Spleen (tissue), 11 donors: ENCODE data around the gene MLKL. TPM values are rescaled to one million over a fixed set of nuclear protein-coding genes. Genes with fewer than 3 reads are reported as not detected.

Source experiments
- DNase-seq: peaks from one replicate; pipeline ENCODE4 v3.0.0-alpha.2; 2020
- H3K27ac ChIP-seq, 8 donors: fragments of 200-600 bp; sonication (generic) in 7 of 8; 1 replicate in 4 of 8; 2 replicates in 4 of 8; pipeline versions ENCODE4 v1.5.0 to v1.8.0; 2016 to 2021; ENCODE audit warnings: inconsistent platforms in 4 of 8, mild to moderate bottlenecking in 4 of 8, moderate library complexity in 1 of 8
- H3K27me3 ChIP-seq, 7 donors: fragments of 200-600 bp; sonication (generic) in 6 of 7; replicated peaks in 1 of 7; 1 replicate in 4 of 7; 2 replicates in 3 of 7; pipeline versions ENCODE4 v1.5.0 to v1.8.0; 2016 to 2021; ENCODE audit warnings: inconsistent platforms in 3 of 7, mild to moderate bottlenecking in 1 of 7
- H3K36me3 ChIP-seq, 6 donors: fragments of 200-600 bp; sonication (generic) in 5 of 6; 1 replicate in 4 of 6; 2 replicates in 2 of 6; pipeline versions ENCODE4 v1.5.0 to v1.8.0; 2016 to 2021; ENCODE audit warnings: inconsistent platforms in 2 of 6
- H3K4me1 ChIP-seq, 6 donors: fragments of 200-600 bp; sonication (generic) in 5 of 6; 1 replicate in 3 of 6; 2 replicates in 3 of 6; pipeline versions ENCODE4 v1.5.0 to v1.8.0; 2016 to 2021; ENCODE audit warnings: inconsistent platforms in 3 of 6
- H3K4me3 ChIP-seq, 8 donors: fragments of 200-600 bp; sonication (generic) in 7 of 8; 1 replicate in 4 of 8; 2 replicates in 4 of 8; pipeline versions ENCODE4 v1.5.0 to v1.8.0; 2016 to 2021; ENCODE audit warnings: inconsistent platforms in 4 of 8, mild to moderate bottlenecking in 4 of 8, moderate library complexity in 2 of 8
- H3K9me3 ChIP-seq, 8 donors: fragments of 200-600 bp; sonication (generic) in 7 of 8; 1 replicate in 4 of 8; 2 replicates in 4 of 8; pipeline versions ENCODE4 v1.5.0 to v1.8.0; 2016 to 2021; ENCODE audit warnings: inconsistent platforms in 4 of 8
- POLR2A ChIP-seq, 3 donors: fragments of 450-650 bp; IDR thresholded peaks; one replicate each; pipeline ENCODE4 v1.5.1; 2017; ENCODE audit warnings: antibody characterized with exemption in 3 of 3, mild to moderate bottlenecking in 1 of 3
- POLR2AphosphoS5 ChIP-seq, 3 donors: sonication (generic); formaldehyde crosslinking; IDR thresholded peaks; one replicate each; pipeline ENCODE4 v1.5.1; 2017; ENCODE audit warnings: antibody characterized with exemption in 3 of 3
- WGBS, 5 donors: extraction: QIAGEN DNeasy Blood & Tissue Kit in 3 of 5; methylation state at CpG; one replicate each; pipeline versions ENCODE4 v1.1.5 to v1.1.7; 2013 to 2018; 5-methylcytosine and 5-hydroxymethylcytosine counted together
- intact Hi-C: fragments of 100-400 bp; cut with DNase I; formaldehyde crosslinking; loops from one replicate; pipeline ENCODE4 v1.15.0; 2023; ENCODE audit warnings: low total_unique reads
- polyA plus RNA-seq, 3 donors: library from polyadenylated mRNA; stranded (reverse); fragments of 200-250 nt; gene quantifications; one replicate each; pipeline ENCODE4 v1.2.1, GENCODE V29; 2013
- total RNA-seq, 7 donors: library from RNA; depleted of rRNA in 3 of 7; stranded (reverse); fragments of >200 nt in 3 of 7; fragmentation: NEBNext Ultra II Directional in 4 of 7; extraction: Animal tissue kit (Norgen Biotek cat#: 25700) in 4 of 7; gene quantifications; one replicate each; pipeline versions ENCODE4 v1.1.0 to v1.2.1, GENCODE V29; 2016 to 2021
- TF ChIP-seq, protein P1 (sequence below), 11 experiments: fragments of 200-600 bp in 7 of 11; fragments of 450-650 bp in 4 of 11; sonication (generic) in 4 of 11; IDR thresholded peaks in 8 of 11; conservative IDR thresholded peaks in 3 of 11; 1 replicate in 7 of 11; 2 replicates in 4 of 11; pipeline versions ENCODE4 v1.4.0 to v1.8.0; 2016 to 2021; ENCODE audit warnings: antibody characterized with exemption in 11 of 11, inconsistent platforms in 4 of 11, mild to moderate bottlenecking in 1 of 11
- donor health status: healthy with polysubstance abuse.
- donor health status: DM: no; HTN: no; CAD: no; lungs with moderate emphysema.
- donor health status: DM: no; HTN: no; CAD: no.
- donor health status: Bipolar disorder and iron deficiency.
- donor health status: healthy.
- donor health status: DM: no; HTN: no; CAD: no.
- donor health status: DM: yes; HTN: yes; CAD: no.

Gene MLKL
- total and polyA plus RNA-seq, 10 donors = 21.4 to 69.6 (median 50.5) TPM

DNA sequence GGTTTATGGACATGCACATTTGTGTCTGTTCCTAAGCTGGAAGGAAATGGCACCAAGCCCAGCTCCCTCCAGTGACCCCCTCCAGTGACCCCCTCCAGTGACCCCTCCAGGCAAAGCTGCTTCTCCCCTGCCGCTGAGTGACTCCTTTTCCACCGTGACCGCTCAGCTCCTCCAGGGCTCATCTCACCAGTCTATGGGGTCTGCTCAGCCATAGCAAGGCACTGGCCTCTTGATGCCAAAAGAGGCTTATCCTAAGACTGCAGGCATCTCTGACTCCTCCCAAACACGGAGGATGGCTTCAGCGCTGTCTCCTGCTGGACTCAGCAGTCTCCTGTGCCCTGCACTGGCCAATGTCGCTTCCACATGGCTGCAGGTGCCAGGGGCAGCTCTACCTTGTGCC lies 38.6 kb upstream of the MLKL start:
- intact Hi-C loops = no loop called here
- TF ChIP-seq POLR2AphosphoS5 (IDR thresholded peaks at IDR 0.05) = no peak
- TF ChIP-seq, protein P1, sequence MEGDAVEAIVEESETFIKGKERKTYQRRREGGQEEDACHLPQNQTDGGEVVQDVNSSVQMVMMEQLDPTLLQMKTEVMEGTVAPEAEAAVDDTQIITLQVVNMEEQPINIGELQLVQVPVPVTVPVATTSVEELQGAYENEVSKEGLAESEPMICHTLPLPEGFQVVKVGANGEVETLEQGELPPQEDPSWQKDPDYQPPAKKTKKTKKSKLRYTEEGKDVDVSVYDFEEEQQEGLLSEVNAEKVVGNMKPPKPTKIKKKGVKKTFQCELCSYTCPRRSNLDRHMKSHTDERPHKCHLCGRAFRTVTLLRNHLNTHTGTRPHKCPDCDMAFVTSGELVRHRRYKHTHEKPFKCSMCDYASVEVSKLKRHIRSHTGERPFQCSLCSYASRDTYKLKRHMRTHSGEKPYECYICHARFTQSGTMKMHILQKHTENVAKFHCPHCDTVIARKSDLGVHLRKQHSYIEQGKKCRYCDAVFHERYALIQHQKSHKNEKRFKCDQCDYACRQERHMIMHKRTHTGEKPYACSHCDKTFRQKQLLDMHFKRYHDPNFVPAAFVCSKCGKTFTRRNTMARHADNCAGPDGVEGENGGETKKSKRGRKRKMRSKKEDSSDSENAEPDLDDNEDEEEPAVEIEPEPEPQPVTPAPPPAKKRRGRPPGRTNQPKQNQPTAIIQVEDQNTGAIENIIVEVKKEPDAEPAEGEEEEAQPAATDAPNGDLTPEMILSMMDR (IDR thresholded peaks at IDR 0.05 in 8 of 11, conservative IDR thresholded peaks at IDR 0.05 in 3 of 11) = no peak
- TF ChIP-seq POLR2A (IDR thresholded peaks at IDR 0.05) = no peak
- Histone ChIP-seq H3K27me3 (peaks cover 0 to 26% (median 0%) of the 10 kb centered on the region in 7 donors), H3K4me3 (no peak overlapping the region), H3K4me1 (peaks cover 0 to 9% (median 0%) of the 10 kb centered on the region in 6 donors), H3K27ac (no peak overlapping the region), H3K36me3 (no peaks in the 10 kb centered on the region), H3K9me3 (no peaks in the 10 kb centered on the region)
- DNase-seq = no peak
- WGBS, 5 donors = 70 to 96% (median 84%) methylated on average over 6 of the region's 6 CpGs

DNA sequence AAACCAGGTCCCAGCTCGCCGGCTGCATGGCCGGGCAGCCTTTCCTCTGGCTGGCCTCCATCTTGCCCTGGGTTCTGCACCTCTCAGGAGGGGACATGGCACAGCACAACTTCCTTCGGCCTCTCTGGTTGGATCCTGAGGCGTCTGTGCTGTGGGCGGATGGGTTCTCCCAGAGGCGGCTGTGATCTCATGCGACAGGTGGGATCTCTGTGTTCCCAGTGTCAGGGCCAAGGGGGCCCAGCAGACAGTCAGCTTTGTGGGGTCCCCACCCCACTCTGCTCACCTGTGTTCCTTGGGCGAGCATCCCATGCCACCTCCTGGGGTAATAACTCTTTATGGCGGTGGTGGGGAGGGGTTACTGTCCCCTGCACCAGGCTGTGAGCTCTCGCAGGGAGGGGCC lies 38.2 kb upstream of the MLKL start:
- Histone ChIP-seq H3K4me1 (peaks cover 0 to 9% (median 0%) of the 10 kb centered on the region in 6 donors), H3K9me3 (no peaks in the 10 kb centered on the region), H3K4me3 (no peak overlapping the region), H3K27ac (no peak overlapping the region), H3K36me3 (no peaks in the 10 kb centered on the region), H3K27me3 (peaks cover 0 to 27% (median 0%) of the 10 kb centered on the region in 7 donors)
- no peak for TF ChIP-seq POLR2AphosphoS5 (IDR thresholded peaks at IDR 0.05)
- TF ChIP-seq POLR2A (IDR thresholded peaks at IDR 0.05) = no peak
- TF ChIP-seq, protein P1 (IDR thresholded peaks at IDR 0.05 in 8 of 11, conservative IDR thresholded peaks at IDR 0.05 in 3 of 11) = no peak
- WGBS, 5 donors = 93 to 96% (median 95%) methylated on average over 8 to 11 of the region's 11 CpGs
- intact Hi-C loops = no loop called here
- DNase-seq = no peak

DNA sequence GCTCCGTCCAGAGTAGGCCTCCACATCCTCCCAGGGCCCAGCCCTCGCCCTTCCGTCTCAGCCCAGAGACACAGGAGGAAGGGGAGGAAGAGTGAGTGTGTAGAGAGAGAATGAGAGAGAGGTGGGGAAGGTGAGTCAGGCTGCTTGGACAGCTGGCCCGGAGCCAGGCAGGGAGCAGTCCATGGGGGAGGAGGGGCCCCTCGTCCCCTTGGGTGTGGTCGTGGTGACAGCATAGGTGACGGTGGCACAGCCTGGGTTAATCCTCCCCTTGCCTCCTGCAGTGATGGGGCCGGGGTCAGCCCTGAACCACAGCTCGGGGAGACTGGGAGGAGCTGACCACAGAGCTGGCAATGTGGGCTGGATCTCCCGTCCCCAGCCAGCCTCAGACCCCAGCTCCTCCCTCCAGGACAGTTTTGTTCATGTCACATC lies 37.5 kb upstream of the MLKL start:
- Histone ChIP-seq H3K9me3 (no peaks in the 10 kb centered on the region), H3K36me3 (no peaks in the 10 kb centered on the region), H3K4me3 (no peak overlapping the region), H3K4me1 (peaks cover 0 to 9% (median 0%) of the 10 kb centered on the region in 6 donors), H3K27me3 (peaks cover 0 to 22% (median 0%) of the 10 kb centered on the region in 7 donors), H3K27ac (no peak overlapping the region)
- TF ChIP-seq, protein P1 (IDR thresholded peaks at IDR 0.05 in 8 of 11, conservative IDR thresholded peaks at IDR 0.05 in 3 of 11) = no peak
- TF ChIP-seq POLR2A (IDR thresholded peaks at IDR 0.05) (no peak), POLR2AphosphoS5 (IDR thresholded peaks at IDR 0.05) (no peak)
- 50 to 58% (median 55%) methylated on average over 7 to 10 of the region's 10 CpGs for WGBS, 5 donors
- intact Hi-C loops = no loop called here
- DNase-seq = no peak

DNA sequence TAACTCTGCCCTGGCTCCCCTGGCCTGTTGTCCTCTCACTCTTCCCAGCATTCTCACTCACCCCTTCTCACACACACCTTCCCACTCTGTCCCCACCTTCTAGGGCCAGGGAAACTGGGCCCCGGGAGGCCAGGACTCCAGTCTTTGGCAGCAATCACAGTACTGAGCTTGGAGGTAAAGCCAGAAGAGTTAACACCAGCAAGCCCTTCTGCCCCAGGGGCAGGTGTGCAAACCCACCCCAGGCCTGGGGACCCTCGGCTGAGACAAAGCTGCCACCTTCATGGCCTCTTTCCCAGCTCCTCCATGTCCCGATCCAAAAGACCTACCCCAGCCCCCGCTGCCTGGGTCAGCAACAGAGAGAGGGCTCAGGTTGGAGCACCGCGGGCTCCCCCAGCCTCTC lies 36.9 kb upstream of the MLKL start:
- intact Hi-C loops = no loop called here
- TF ChIP-seq POLR2A (IDR thresholded peaks at IDR 0.05) = no peak
- TF ChIP-seq, protein P1 (IDR thresholded peaks at IDR 0.05 in 8 of 11, conservative IDR thresholded peaks at IDR 0.05 in 3 of 11) = no peak
- no peak for TF ChIP-seq POLR2AphosphoS5 (IDR thresholded peaks at IDR 0.05)
- 82 to 87% (median 87%) methylated on average over 6 of the region's 6 CpGs for WGBS, 5 donors

More for the DNA sequence above, 36.9 kb upstream of the MLKL start:
- Histone ChIP-seq H3K27ac (no peak overlapping the region), H3K9me3 (no peaks in the 10 kb centered on the region), H3K27me3 (peaks cover 0 to 22% (median 0%) of the 10 kb centered on the region in 7 donors), H3K4me1 (peaks cover 0 to 9% (median 0%) of the 10 kb centered on the region in 6 donors), H3K36me3 (no peaks in the 10 kb centered on the region), H3K4me3 (no peak overlapping the region)
- no peak for DNase-seq
